Dendritic cell treated with granulocyte-macrophage colony-stimulating factor and Interleukin-4, amounts not matched to agents 40 ng/mL and 50 ng/mL, for 4 days (primary cell): ENCODE data around the gene RAB5IF.
"Not testable (repeated sequence)": the region's sequence is repeated elsewhere in the genome, so short reads cannot be mapped to it uniquely, and the experiment has no call there.

Experiments used
- H3K27ac Mint-ChIP-seq: one replicate; pipeline ENCODE4 v1.8.0; 2022; ENCODE audit warnings: mild to moderate bottlenecking, mixed read lengths
- H3K27me3 Mint-ChIP-seq: one replicate; pipeline ENCODE4 v1.8.0; 2022; ENCODE audit warnings: mild to moderate bottlenecking, mixed read lengths
- H3K36me3 Mint-ChIP-seq: one replicate; pipeline ENCODE4 v1.8.0; 2022; ENCODE audit warnings: low read depth, mixed read lengths
- H3K4me1 Mint-ChIP-seq: one replicate; pipeline ENCODE4 v1.8.0; 2022; ENCODE audit warnings: low read depth, mixed read lengths
- H3K4me3 Mint-ChIP-seq: one replicate; pipeline ENCODE4 v1.8.0; 2022; ENCODE audit warnings: mild to moderate bottlenecking, moderate library complexity, mixed read lengths
- H3K9me3 Mint-ChIP-seq: one replicate; pipeline ENCODE4 v1.8.0; 2022; ENCODE audit warnings: mixed read lengths
- intact Hi-C: fragments of 100-400 bp; cut with micrococcal nuclease; formaldehyde crosslinking; loops from one replicate; pipeline ENCODE4 v1.15.0; 2022

The RAB5IF gene, protein sequence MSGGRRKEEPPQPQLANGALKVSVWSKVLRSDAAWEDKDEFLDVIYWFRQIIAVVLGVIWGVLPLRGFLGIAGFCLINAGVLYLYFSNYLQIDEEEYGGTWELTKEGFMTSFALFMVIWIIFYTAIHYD

DNA sequence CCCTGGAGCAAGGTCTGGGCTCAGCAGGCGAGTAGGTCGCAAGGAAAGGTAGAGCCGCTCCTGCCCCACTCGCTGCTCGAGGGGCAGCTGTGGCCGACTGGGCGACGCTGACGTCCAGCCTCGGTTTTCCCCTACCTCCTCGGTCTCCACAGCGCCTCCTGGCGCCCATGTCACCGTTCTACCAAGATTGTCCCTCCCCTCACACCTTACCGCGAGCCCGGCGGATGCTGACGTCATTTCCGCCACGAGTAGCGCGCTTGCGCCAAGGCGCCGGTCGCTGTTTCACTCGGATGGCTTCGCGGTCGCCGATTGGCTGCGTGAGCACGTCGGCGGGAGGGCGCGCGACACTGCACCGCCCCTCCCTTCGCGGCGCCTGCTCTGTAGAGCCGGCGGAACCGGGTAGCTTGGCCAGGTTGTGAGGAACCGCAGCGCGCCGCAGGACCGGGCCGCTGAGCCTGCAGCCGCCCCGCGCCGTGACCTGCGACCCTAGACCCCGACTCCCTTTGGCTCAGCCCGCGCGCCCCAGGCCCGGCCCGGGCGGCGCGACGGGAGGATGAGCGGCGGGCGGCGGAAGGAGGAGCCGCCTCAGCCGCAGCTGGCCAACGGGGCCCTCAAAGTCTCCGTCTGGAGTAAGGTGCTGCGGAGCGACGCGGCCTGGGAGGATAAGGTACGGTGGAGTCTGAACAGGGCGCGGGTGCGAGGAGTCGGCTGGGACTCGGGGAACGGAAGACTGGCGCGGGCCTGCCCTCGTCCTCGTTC lies at the start of gene RAB5IF:
RAB5IF (plus strand) TSS at position 381 of the 759 bp plus-strand sequence; CDS start at position 554, 173 bp downstream.
- H3K4me1 Mint-ChIP-seq = peaks cover 40% of the 10 kb centered on the region
- intact Hi-C loops = loop anchor here (1.0 to 5.0 kb wide), 5 partner anchors 10 to 167 kb away; partner anchors contain the start of genes DSN1 and TGIF2
- H3K4me3 Mint-ChIP-seq = peak within 1 kb of the TSS; percentile 99
- no peaks in the 10 kb centered on the region for H3K9me3 Mint-ChIP-seq
- peak within 1 kb of the TSS; percentile 95 for H3K27ac Mint-ChIP-seq
- no peaks in the 10 kb centered on the region for H3K27me3 Mint-ChIP-seq
- H3K36me3 Mint-ChIP-seq = peaks cover 46% of the 10 kb centered on the region

DNA sequence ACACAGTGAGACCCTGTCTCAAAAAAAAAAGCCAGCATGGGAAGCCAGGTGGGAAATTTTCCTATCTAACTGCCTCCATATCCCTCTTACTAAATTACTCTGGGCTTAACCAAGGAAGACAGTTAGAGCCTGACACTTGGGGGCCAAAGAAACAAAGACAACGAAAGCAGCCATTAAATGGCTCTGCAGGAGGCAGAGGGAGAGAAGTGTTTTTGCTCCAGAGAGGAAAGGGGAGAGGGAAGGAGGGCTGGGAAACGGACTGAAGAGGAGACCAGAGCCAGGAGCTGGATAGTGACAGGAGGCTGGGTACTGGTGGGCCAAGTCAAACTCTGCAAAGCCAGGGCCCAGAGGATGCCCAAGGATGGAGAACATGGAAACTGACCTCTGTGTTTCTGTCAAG lies 42.9 kb upstream of the RAB5IF start:
- intact Hi-C loops = no loop called here
- no peaks in the 10 kb centered on the region for H3K4me1 Mint-ChIP-seq
- H3K27me3 Mint-ChIP-seq = no peaks in the 10 kb centered on the region
- H3K27ac Mint-ChIP-seq = no peak overlapping the region
- H3K4me3 Mint-ChIP-seq = no peak overlapping the region
- H3K9me3 Mint-ChIP-seq = no peaks in the 10 kb centered on the region
- no peaks in the 10 kb centered on the region for H3K36me3 Mint-ChIP-seq

DNA sequence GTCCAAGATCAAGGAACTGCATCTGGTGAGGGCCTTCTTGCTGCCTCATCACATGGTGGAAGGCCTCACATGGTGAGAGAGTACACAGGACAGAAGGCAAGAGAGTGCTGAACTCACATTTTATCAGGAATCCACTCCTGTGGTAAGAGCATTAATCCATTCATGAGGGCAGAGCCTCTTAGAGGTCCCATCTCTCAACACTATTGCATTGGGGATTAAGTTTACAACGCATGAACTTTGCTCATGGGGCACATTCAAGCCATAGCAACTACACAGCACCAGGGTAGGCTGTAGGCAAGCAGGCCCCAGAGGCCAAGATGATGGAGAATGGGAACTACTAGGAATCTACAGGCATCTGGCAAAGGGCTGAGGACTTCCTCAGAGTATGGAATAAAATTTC lies 42.2 kb upstream of the RAB5IF start:
- H3K36me3 Mint-ChIP-seq = no peaks in the 10 kb centered on the region
- no peak overlapping the region for H3K27ac Mint-ChIP-seq
- no peak overlapping the region for H3K4me3 Mint-ChIP-seq
- intact Hi-C loops = no loop called here
- H3K9me3 Mint-ChIP-seq = no peaks in the 10 kb centered on the region
- no peaks in the 10 kb centered on the region for H3K4me1 Mint-ChIP-seq
- H3K27me3 Mint-ChIP-seq = no peaks in the 10 kb centered on the region

DNA sequence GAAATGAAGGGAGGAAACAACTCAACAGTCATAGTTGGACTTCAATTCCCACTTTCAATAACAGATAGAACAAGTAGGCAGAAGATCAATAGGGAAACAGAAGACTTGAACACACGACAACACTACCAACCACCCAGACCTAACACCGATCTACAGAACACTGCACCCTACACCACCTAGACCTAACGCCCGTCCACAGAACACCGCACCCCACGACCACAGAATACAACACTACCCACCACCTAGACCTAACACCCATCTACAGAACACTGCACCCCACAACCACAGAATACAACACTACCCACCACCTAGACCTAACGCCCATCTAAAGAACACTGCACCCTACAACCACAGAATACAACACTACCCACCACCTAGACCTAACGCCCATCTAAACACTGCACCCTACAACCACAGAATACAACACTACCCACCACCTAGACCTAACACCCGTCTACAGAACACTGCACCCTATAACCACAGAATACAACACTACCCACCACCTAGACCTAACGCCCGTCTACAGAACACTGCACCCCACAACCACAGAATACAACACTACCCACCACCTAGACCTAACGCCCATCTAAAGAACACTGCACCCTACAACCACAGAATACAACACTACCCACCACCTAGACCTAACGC lies 41.4 kb upstream of the RAB5IF start:
- H3K4me3 Mint-ChIP-seq, intact Hi-C loops, H3K9me3 Mint-ChIP-seq, H3K27me3 Mint-ChIP-seq, H3K27ac Mint-ChIP-seq, H3K4me1 Mint-ChIP-seq, H3K36me3 Mint-ChIP-seq: not testable (repeated sequence)

DNA sequence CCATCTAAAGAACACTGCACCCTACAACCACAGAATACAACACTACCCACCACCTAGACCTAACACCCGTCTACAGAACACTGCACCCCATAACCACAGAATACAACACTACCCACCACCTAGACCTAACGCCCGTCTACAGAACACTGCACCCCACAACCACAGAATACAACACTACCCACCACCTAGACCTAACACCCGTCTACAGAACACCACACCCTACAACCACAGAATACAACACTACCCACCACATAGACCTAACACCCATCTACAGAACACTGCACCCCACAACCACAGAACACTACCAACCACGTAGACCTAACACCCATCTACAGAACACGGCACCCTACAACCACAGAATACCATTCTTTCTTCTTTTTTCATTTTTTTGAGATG lies 40.9 kb upstream of the RAB5IF start:
- H3K4me1 Mint-ChIP-seq, H3K27ac Mint-ChIP-seq, H3K27me3 Mint-ChIP-seq, intact Hi-C loops, H3K36me3 Mint-ChIP-seq, H3K4me3 Mint-ChIP-seq, H3K9me3 Mint-ChIP-seq: not testable (repeated sequence)

DNA sequence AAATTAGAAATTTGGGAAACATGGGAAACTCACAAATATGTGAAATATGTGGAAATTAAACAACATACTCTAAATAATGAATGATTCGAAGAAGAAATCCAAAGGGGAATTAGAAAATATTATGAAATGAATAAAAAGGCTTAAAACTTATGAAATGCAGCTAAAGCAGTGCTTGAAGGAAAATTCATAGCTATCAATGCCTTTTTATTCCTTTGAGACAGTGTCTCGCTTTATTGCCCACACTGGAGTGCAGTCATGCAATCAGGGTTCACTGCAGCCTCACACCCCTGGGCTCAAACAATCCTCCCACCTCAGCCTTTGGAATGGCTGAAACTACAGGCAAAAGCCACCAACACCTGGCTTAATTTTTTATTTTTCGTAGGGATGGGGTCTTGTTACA lies 40.1 kb upstream of the RAB5IF start:
- intact Hi-C loops = no loop called here
- H3K36me3 Mint-ChIP-seq = no peaks in the 10 kb centered on the region
- H3K4me1 Mint-ChIP-seq = no peaks in the 10 kb centered on the region
- H3K9me3 Mint-ChIP-seq = no peaks in the 10 kb centered on the region
- H3K4me3 Mint-ChIP-seq = no peak overlapping the region
- H3K27ac Mint-ChIP-seq = no peak overlapping the region
- H3K27me3 Mint-ChIP-seq = peaks cover 2% of the 10 kb centered on the region

DNA sequence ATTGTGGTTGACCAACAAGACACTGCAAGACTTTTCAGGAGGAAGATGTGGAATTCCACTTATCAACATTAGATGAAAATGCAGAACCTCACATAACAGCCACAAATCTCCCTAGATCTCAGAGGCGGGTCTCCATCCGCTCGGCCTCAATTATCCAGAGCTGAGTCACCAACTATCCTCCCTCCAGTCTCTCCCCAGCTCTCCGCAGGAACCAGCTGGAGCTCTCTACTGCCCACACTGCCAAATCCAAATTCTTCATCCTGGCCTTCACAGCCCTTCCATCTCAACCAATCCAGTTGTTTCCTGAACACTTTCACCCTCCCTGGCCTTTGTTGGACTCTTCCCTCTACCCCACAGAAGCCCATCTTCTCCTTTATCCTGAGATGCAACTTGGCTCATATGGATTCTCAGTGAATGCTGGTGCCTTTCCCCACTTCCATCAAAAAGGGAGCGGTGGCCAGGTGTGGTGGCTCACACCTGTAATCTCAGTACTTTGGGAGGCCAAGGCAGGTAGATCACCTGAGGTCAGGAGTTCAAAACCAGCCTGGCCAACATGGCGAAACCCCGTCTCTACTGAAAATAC lies 35.6 kb upstream of the RAB5IF start:
- Mint-ChIP-seq H3K27ac (no peak overlapping the region), H3K36me3 (peaks cover 6% of the 10 kb centered on the region), H3K27me3 (peaks cover 4% of the 10 kb centered on the region), H3K4me1 (peaks cover 20% of the 10 kb centered on the region), H3K9me3 (no peaks in the 10 kb centered on the region), H3K4me3 (no peak overlapping the region)
- intact Hi-C loops = loop anchor here (5.0 kb wide), 1 partner anchor 37 kb away; the partner anchor contains the start of gene RAB5IF

DNA sequence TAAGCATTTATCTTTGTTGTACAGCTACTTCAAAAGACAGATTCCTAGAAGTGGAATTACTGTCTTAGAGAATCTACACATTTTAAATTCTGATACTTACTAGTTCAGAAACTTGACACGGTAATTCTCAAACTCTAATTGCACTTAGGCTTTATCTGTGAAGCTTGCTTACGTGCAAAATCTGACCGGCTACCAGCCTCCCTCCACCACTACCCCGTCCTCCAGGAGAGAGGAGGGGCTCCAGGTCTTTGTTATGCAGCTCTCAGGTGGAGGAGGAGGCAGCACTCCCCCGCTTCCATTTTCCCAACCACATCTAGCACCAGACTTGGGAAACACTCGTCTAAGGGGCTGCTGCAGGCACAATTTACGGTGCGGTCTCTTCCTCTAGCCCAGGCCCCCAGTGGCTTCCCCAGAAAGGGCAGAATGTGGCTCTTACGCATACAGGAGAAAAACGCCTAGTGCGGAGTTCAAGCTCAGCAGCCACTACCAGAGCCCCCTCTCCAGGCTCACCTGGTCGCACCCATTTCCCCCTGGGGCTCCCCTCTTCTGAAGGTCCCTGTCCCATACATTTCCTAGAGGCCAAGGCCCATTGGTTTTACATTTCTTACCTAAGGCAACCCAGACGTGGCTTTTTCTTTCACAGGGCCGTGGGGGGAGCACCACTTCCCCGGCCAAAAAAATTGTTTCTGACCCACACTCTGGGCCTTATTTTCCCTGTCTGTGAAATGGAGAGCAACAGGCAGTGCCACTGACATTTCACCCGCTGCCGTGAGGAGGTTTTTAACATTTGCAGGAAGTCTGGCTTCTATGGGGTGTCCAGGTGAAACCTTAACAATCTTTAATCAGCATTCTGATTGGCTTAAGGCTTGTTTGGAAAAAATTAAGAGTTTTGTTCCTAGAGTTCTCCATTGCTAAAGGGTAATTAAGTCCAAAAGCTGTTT lies 33.7 kb upstream of the RAB5IF start:
- Mint-ChIP-seq H3K27me3 (peaks cover 4% of the 10 kb centered on the region), H3K9me3 (no peaks in the 10 kb centered on the region), H3K36me3 (peaks cover 6% of the 10 kb centered on the region), H3K4me1 (peaks cover 33% of the 10 kb centered on the region), H3K4me3 (no peak overlapping the region), H3K27ac (peak overlapping the region; percentile 78)
- intact Hi-C loops = loop anchor here (5.0 kb wide), 1 partner anchor 35 kb away; the partner anchor contains the start of gene RAB5IF

DNA sequence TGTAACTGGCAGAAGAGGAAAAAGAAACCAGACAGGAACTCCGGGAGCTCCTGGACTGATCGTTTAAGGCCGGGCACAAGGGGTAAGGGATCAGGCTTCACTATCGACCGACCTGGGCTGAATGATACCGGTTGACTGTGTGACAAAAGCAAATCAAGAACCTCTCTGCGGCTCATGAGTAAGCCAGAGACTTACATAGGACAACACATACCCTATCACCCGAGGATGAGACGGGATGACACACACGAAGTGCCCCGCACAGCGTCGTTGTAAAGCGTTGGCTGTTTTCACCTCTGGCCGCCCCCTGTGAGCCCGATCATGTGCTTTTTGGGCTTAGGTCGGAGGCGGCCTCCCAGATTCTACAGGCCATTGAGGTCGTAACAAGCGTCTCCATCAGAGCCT lies 32.9 kb upstream of the RAB5IF start:
- Mint-ChIP-seq H3K27me3 (peaks cover 4% of the 10 kb centered on the region), H3K36me3 (peaks cover 6% of the 10 kb centered on the region), H3K4me1 (peaks cover 33% of the 10 kb centered on the region), H3K27ac (peak overlapping the region; percentile 78), H3K9me3 (no peaks in the 10 kb centered on the region), H3K4me3 (peak overlapping the region; percentile 52)
- intact Hi-C loops = loop anchor here (5.0 kb wide), 1 partner anchor 35 kb away; the partner anchor contains the start of gene RAB5IF

DNA sequence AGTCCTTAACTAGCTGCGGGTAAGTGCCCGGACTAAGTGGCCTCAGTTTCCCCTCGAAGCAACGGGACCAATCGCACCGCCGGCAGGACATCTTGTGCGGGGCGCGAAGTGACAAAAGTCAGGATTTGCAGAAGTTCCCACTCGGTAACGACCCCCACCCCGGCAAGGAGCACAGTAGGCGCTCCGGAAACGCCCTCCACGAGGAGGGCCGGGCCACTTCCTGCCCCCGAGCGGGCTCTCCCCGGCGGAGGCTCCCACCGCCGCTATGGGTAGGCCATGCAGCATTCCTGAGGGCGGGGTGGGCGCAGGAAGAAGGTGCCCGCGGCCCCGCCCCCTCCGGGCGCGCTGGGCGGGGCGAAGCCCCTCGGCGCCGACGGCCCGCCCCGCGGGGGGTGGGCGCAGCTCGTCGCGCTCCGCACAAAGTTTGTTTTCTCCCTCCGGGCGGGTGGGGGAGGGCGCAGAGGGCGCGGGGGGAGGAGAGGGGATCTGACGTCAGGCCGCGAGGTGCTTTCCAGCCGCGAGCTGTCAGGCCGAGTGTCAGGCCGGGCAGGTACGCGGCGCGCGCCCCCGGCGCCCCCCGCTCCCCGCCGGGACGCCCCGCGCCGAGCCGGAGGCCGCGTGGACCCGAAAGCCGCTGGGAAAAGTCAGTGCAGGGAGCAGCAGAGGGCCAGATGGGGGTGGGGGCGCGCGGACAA lies 32.3 kb upstream of the RAB5IF start, which contains the start of gene TGIF2:
TGIF2 (plus strand) TSS at position 495 of the 695 bp plus-strand sequence. CDS start 5,178 bp downstream, outside the sequence.
- H3K9me3 Mint-ChIP-seq = no peaks in the 10 kb centered on the region
- H3K4me3 Mint-ChIP-seq = peak within 1 kb of the TSS; percentile 83
- intact Hi-C loops = loop anchor here (5.0 kb wide), 1 partner anchor 34 kb away; the partner anchor contains the start of gene RAB5IF
- peaks cover 33% of the 10 kb centered on the region for H3K4me1 Mint-ChIP-seq
- H3K27me3 Mint-ChIP-seq = peaks cover 4% of the 10 kb centered on the region
- peaks cover 6% of the 10 kb centered on the region for H3K36me3 Mint-ChIP-seq
- peak within 1 kb of the TSS; percentile 78 for H3K27ac Mint-ChIP-seq

DNA sequence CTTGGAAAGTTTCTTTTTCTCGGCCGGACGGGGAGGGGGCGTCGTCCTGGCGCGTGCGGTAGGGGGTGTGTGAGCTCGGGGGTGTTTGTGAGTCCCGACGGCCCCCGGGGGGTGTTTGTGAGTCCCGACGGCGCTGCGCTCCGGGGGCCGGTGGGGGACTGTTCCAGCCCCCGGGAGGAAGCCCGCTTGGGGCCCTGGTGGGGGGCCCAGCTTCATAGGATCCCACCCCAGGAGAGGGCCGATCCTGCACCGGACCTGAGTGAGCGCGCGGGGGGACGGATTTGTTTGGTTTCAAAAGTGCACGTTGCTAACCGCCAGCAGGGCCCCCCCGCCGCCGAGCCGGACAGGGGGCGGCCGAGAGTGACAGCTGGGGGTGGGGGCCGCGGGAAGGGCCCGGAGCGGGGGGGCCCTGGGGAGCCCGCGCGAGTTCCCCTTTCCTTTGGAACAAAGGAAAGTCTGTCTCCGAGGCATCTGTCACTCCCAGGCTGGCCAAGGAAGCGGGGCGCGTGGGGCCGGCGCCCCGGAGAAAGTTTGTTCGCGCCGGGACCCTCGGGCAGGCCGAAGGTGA lies 31.7 kb upstream of the RAB5IF start:
- no peaks in the 10 kb centered on the region for H3K9me3 Mint-ChIP-seq
- intact Hi-C loops = loop anchor here (2.0 to 5.0 kb wide), 2 partner anchors 21 to 33 kb away; partner anchors contain the start of gene RAB5IF
- H3K4me3 Mint-ChIP-seq = peak overlapping the region; percentile 78
- peaks cover 4% of the 10 kb centered on the region for H3K27me3 Mint-ChIP-seq
- peak overlapping the region; percentile 70 for H3K27ac Mint-ChIP-seq
- peaks cover 12% of the 10 kb centered on the region for H3K36me3 Mint-ChIP-seq
- peaks cover 33% of the 10 kb centered on the region for H3K4me1 Mint-ChIP-seq

DNA sequence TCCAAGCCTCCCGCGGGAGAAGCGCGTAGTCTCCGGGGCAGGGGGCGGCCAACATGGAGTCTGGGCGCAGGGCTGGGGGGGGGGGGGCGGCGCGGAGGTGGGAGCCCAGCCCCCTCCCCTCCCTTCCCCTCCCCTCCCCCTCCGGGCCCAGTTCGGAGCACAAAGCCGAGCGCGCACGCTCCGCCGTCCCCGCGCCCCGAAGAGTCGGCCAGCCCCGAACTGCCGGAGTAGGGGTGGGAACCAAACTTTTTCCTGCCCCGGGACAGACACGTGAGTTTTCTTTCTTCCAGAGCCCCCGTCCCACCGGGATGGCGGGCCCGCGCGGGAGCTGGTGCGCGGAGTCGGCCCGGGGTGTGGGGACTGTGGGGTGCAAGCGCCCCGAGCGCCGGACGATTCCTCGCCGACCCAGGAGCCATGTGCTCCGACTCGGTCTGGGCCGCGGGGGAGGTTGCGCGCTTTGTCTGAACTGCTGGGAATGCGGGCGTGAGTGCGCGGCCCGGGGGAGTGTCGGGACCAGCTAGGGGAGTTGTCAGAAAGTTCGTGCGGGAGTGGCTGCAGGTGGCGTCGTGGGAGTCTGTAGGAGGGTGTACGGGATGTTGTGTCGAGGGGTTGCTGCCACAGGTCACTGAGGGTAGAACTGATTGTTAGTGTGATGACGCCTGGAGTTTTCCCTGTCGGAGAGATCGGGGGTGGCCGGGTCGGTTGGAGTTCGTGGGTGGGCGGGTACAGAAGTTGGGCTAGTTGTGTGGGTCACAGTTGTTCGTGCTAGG lies 31.0 kb upstream of the RAB5IF start:
- intact Hi-C loops = loop anchor here (2.0 to 5.0 kb wide), 2 partner anchors 20 to 33 kb away; partner anchors contain the start of gene RAB5IF
- H3K4me1 Mint-ChIP-seq = peaks cover 33% of the 10 kb centered on the region
- peak overlapping the region; percentile 83 for H3K4me3 Mint-ChIP-seq
- peaks cover 19% of the 10 kb centered on the region for H3K36me3 Mint-ChIP-seq
- no peaks in the 10 kb centered on the region for H3K9me3 Mint-ChIP-seq
- H3K27ac Mint-ChIP-seq = peak overlapping the region; percentile 70
- peaks cover 4% of the 10 kb centered on the region for H3K27me3 Mint-ChIP-seq
